ENCODE results near the gene DOK7.

- TF ChIP-seq CTCF (IDR thresholded peaks at IDR 0.05) = no peak
- no peak for TF ChIP-seq POLR2A (IDR thresholded peaks at IDR 0.05)
Measured at GRCh38 chr4:3476341-3476747, 13.2 kb downstream of the DOK7 start.

Measured in body of pancreas (tissue), 4 donors.